ENCODE data around the gene TRAF3IP3. TPM values are rescaled to one million over a fixed set of nuclear protein-coding genes. Genes with fewer than 3 reads are reported as not detected.

Gene TRAF3IP3
- total RNA-seq, 1 donor from 2014 or later = not detected

DNA sequence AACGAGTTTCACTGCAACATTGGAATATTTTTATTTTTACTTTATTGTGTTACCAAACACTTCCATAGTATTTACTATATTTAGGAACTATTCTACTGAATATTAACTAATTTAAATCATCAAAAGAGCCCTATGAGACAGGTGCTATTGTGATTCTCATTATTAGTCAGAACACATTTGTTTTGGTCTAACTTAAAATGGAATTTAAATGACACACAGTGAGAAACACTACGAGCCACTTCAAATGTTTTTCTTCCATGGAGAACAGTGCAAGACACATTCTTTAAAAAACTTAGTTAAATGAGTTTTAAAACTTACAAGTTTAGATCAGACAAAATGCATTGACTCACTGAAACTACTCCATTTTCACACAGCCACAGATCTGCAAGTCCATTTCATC lies 6.6 kb upstream of the TRAF3IP3 start:
- H3K4me3 Mint-ChIP-seq (ENCODE audit: unreplicated experiment) = no peak overlapping the region

DNA sequence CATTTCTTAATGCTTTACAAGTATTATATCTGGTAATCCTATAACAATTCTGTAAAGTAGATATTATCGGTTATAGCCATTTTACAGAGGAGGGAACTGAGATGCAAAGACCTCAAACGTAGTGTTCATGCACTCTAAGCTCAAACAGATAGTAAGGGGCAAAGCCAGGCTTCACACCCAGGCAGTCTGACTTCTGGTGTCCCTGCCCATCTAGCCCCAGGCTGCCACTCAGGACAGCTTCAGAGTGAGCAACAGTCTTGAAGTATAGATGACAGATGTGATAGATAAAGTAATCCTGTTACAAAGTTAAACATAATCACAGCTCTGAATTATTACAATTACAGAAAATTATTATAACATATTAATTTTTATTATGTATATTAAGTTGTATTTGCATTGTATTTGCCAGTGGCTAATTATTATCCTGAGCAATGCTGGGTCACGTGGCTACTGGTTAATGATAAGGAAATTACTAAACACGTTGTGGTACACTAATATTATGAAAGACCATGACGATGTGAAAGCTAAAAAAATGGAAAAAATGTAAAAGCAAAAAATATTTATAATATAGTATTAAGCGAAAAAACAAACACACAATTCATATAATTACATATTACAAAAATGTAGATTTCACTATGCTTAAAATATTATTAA lies 6.1 kb upstream of the TRAF3IP3 start:
- Mint-ChIP-seq H3K4me1 (ENCODE audit: unreplicated experiment) (peaks cover 16% of the 10 kb centered on the region), H3K27ac (ENCODE audit: unreplicated experiment) (no peak overlapping the region), H3K27me3 (ENCODE audit: unreplicated experiment) (peaks cover 41% of the 10 kb centered on the region), H3K36me3 (ENCODE audit: unreplicated experiment) (no peaks in the 10 kb centered on the region), H3K4me3 (ENCODE audit: unreplicated experiment) (no peak overlapping the region), H3K9me3 (ENCODE audit: unreplicated experiment) (no peaks in the 10 kb centered on the region)
- TF ChIP-seq, protein P1, sequence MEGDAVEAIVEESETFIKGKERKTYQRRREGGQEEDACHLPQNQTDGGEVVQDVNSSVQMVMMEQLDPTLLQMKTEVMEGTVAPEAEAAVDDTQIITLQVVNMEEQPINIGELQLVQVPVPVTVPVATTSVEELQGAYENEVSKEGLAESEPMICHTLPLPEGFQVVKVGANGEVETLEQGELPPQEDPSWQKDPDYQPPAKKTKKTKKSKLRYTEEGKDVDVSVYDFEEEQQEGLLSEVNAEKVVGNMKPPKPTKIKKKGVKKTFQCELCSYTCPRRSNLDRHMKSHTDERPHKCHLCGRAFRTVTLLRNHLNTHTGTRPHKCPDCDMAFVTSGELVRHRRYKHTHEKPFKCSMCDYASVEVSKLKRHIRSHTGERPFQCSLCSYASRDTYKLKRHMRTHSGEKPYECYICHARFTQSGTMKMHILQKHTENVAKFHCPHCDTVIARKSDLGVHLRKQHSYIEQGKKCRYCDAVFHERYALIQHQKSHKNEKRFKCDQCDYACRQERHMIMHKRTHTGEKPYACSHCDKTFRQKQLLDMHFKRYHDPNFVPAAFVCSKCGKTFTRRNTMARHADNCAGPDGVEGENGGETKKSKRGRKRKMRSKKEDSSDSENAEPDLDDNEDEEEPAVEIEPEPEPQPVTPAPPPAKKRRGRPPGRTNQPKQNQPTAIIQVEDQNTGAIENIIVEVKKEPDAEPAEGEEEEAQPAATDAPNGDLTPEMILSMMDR (IDR thresholded peaks at IDR 0.05) = no peak
- no peak for DNase-seq (ENCODE audit: extremely low spot score, unreplicated experiment)

More for the DNA sequence above, 6.6 kb upstream of the TRAF3IP3 start:
- DNase-seq (ENCODE audit: extremely low spot score, unreplicated experiment) = no peak
- Mint-ChIP-seq H3K9me3 (ENCODE audit: unreplicated experiment) (no peaks in the 10 kb centered on the region), H3K27ac (ENCODE audit: unreplicated experiment) (no peak overlapping the region), H3K36me3 (ENCODE audit: unreplicated experiment) (no peaks in the 10 kb centered on the region), H3K27me3 (ENCODE audit: unreplicated experiment) (peaks cover 42% of the 10 kb centered on the region), H3K4me1 (ENCODE audit: unreplicated experiment) (peaks cover 16% of the 10 kb centered on the region)
- TF ChIP-seq, protein P1 (IDR thresholded peaks at IDR 0.05) = no peak

DNA sequence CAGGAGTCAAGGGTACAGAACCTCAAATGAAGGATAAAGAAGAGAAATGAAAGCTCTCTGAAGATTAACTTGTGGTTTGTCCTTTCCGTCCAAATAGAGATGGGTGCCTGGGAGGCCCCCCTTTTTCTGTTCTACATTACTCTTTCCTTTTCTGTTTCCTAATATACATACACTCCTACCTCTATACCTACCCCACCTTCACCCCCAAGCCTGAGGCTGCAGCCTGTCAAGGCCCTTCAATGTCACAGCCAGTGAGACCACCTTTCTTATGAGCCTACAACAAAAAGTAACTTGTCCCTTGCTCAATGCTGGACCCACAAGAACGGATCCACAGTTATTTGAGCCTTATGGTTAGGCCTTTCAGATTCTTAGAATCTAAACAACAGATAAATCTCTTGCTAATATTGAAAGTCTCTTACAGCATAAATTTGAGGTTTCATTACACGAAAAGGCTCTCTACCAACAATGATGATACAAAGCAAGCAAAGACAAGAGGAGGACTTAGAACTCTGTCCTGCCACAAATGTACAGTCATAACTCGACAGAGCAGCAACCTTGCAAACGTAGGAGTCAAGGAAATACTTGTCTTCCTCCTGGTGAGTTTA lies 4.1 kb upstream of the TRAF3IP3 start:
- Mint-ChIP-seq H3K9me3 (ENCODE audit: unreplicated experiment) (no peaks in the 10 kb centered on the region), H3K4me3 (ENCODE audit: unreplicated experiment) (no peak overlapping the region), H3K36me3 (ENCODE audit: unreplicated experiment) (no peaks in the 10 kb centered on the region), H3K27ac (ENCODE audit: unreplicated experiment) (no peak overlapping the region), H3K27me3 (ENCODE audit: unreplicated experiment) (peaks cover 51% of the 10 kb centered on the region), H3K4me1 (ENCODE audit: unreplicated experiment) (peaks cover 16% of the 10 kb centered on the region)
- TF ChIP-seq, protein P1 (IDR thresholded peaks at IDR 0.05) = no peak
- no peak for DNase-seq (ENCODE audit: extremely low spot score, unreplicated experiment)

DNA sequence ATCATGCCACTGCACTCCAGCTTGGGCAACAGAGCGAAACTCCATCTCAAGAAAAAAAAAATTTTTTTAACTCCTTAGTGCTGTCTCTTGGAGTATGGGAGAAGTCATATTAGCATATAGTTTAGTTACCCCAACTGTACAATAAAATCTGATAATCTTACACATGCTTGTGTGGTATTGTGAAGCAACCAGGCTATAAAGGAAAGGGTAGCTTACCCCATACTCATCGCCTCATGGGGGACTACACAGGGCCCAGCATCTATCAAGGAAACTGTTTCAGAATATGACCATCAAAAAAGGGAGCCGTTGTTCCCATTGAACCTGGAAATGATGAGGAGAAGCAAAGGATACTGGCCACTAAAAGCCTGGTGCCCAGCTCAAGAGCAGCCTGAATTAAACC lies 3.0 kb upstream of the TRAF3IP3 start:
- Mint-ChIP-seq H3K36me3 (ENCODE audit: unreplicated experiment) (no peaks in the 10 kb centered on the region), H3K27me3 (ENCODE audit: unreplicated experiment) (peaks cover 53% of the 10 kb centered on the region), H3K4me1 (ENCODE audit: unreplicated experiment) (peaks cover 13% of the 10 kb centered on the region), H3K4me3 (ENCODE audit: unreplicated experiment) (no peak overlapping the region), H3K27ac (ENCODE audit: unreplicated experiment) (no peak overlapping the region), H3K9me3 (ENCODE audit: unreplicated experiment) (no peaks in the 10 kb centered on the region)
- DNase-seq (ENCODE audit: extremely low spot score, unreplicated experiment) = no peak
- TF ChIP-seq, protein P1 (IDR thresholded peaks at IDR 0.05) = no peak

DNA sequence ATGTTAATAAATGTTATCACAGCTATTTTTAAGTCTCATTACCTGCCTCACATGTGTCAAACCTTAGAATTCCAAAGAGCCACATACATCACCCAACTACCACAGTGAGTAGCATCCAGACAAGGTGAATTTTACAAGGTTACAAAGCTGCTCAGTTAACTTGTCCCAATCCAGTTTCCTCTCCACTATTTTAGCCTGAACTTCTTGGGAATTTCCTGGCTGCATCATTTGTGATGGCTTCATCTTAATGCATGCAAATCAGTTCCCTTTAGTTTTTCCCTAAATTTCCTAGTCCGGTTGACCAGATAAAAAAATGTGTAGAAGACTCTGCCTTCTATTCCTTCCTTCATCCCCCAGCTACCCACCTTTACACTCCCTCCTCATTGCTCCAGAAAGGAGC lies 597 bp upstream of the TRAF3IP3 start:
- H3K27me3 Mint-ChIP-seq (ENCODE audit: unreplicated experiment) = peaks cover 69% of the 10 kb centered on the region
- H3K36me3 Mint-ChIP-seq (ENCODE audit: unreplicated experiment) = no peaks in the 10 kb centered on the region
- no peak overlapping the region for H3K4me3 Mint-ChIP-seq (ENCODE audit: unreplicated experiment)

More for the DNA sequence above, 597 bp upstream of the TRAF3IP3 start:
- no peak for DNase-seq (ENCODE audit: extremely low spot score, unreplicated experiment)
- TF ChIP-seq, protein P1 (IDR thresholded peaks at IDR 0.05) = no peak
- Mint-ChIP-seq H3K4me1 (ENCODE audit: unreplicated experiment) (peaks cover 7% of the 10 kb centered on the region), H3K9me3 (ENCODE audit: unreplicated experiment) (no peaks in the 10 kb centered on the region), H3K27ac (ENCODE audit: unreplicated experiment) (no peak overlapping the region)
